GM19463 (cell line): ENCODE measurements around the gene POLE4.

Experiments
- ATAC-seq: cut with Tn5 transposase; IDR thresholded peaks from one replicate; pipeline ENCODE4 v1.9.1; 2021; ENCODE audit warnings: mild to moderate bottlenecking, moderate library complexity; ENCODE audit not compliant: unreplicated experiment

POLE4 gene

DNA sequence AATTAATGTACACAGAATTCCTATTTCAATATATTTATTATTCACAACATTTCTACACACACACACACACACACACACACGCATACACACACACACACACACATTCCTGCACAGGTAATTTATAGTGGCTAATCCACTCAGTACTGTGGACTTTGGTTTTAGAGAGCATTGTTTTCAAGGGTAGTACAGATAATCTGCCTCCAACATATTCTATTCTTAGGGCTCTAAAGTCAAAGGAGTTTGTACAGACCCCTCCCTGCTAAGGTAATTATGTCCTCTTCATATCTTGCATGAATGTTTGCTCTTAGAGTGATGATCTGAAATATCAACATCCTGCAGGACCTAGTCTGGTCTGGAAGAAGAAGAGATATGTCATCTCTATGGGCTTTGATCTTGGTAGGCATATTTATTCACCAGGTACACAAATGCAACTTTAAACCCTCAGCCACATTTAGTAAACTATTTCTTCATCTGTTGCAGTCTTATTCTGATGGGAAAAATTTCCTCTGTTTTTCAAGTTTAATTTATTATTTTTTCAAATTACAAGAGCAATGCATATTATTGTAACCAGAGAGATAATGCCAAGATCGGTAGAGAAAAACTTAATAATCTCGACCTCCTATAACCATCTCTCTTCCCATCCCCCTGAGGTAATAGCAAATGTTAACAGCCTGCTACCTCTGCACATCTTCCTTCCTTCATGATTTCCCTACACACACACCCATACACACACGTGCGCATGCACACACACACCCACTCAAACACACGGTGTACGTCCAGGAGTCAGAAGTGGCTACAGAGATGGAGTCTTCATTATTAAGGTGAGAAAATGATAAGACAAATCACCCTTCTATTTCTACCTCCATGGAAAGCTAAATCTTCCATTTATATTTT is 18.3 kb upstream of the POLE4 start:
- no peak for ATAC-seq

DNA sequence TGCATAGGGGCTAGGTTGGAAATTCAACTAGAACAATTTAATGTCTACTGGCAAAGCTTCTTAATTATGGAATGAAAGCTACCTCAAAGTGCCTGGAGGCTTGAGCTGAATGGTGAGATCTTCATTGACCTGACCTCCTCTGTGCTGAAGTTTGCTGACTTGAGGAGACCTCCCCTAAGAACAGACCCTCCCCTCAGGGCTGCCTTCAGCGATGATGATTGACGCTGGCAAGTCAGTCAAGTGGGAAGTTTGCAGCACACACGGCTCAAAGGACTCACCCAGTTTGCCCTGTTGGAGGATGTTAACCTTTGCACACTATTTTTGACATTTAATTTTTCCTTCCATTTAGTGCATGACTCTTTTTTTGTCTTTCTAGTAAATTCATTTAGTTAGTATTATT is 17.2 kb upstream of the POLE4 start:
- no peak for ATAC-seq

DNA sequence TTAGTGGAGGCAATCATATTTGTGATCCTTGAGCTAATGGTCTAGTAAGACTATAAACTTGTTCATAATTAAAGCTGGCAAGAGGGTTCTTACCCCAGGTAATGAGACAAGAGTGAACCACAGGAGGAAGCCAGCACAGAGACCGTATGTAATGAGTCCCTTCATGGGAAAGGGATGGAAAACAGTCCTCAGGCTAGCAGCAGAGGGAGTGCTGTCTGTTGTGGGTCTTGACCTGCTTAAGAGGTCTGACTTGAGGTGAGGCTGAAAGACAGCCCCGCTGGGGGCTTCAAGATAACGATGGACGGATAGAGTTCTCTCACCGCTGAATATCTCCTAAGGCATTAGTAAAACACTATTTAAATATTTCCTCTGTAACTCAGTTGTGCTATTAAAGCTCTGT is 16.2 kb upstream of the POLE4 start:
- ATAC-seq = no peak

DNA sequence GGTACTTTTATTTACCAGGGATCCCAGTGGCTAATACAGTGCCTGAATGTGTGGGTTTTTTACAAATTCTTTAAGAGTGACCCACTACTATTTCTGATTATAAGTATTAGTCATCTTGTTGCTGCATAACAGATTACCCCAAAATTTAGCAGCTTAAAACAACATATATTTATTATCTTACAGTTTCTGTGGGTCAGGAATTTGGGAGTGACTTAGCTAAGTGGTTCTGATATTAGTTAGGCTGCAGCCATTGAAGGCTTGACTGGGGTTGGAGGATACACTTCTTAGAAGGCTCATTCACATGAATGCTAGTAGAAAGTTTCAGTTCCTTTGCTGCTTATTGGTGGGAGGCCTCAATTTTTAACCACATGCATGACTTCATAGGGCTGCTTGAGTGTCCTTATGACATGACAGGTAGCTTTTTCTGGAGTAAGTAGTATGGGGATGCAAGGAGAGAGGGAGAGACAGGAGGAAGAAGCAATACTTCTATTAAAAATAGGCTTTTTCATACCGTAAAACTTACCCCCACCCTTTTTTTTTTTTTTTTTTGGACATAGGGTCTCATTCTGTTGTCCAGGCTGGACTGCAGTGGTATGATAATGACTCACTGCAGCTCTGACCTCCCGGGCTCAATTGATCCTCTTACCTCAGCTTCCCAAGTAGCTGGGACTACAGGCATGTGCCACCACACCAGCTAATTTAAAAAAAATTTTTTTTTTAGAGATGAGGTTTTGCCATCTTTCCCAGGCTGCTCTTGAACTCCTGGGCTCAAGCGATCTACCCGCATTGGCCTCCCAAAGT is 13.3 kb upstream of the POLE4 start:
- ATAC-seq = peak; percentile 100

DNA sequence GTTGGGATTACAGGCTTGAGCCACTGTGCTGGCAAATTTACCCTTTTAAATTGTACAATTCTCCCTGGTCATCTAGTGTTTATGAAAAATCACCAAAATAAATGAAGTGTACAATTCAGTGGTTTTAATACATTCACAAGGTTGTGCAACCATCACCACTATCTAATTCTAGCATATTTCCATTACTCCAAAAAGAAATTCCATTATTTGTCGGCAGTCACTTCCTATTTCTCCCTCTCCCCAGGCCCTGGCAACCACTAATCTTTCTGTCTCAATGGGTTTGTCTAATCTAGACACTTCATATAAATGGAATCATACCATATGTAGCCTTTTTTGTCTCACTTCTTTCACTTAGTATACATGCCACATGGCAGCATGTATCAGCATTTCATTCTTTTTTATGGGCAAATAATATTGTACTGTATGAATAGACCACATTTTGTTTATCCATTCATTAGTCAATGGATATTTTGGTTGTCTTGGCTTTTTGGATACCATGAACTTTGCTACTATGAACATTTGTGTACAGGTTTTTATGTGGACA is 12.6 kb upstream of the POLE4 start:
- no peak for ATAC-seq

DNA sequence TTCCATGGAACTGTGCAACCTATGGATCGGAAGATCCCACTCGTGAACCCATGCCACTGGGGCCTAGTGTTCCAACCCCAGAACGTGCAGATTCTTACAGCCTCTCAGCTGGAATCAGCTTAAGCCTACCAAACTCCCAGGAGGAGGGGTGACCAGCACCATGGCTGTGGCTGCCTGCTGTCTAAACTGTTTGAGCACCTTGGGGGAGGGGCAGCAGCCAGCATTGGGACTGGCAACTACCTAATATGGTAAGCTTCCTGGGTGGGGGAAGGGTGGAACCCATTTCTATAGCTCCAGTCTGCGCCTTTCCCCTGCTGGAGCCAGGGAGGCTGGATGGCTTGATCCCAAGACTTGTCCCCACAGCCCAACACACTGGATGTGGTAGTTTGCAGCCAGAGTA is 10.7 kb upstream of the POLE4 start:
- ATAC-seq = no peak

DNA sequence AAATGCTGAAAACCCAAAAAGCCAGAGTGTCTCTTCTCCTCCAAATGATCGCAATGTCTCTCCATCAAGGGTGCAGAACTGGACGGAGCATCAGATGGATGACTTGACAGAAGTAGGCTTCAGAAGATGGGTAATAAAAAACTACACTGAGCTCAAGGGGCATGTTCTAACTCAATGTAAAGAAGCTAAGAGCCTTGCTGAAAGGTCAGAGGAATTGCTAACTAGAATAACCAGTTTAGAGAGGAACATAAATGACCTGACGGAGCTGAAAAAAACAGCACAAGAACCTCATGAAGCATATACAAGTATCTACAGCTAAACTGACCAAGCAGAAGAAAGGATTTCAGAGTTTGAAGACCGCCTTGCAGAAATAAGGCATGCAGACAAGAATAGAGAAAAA is 9.7 kb upstream of the POLE4 start:
- ATAC-seq = no peak

DNA sequence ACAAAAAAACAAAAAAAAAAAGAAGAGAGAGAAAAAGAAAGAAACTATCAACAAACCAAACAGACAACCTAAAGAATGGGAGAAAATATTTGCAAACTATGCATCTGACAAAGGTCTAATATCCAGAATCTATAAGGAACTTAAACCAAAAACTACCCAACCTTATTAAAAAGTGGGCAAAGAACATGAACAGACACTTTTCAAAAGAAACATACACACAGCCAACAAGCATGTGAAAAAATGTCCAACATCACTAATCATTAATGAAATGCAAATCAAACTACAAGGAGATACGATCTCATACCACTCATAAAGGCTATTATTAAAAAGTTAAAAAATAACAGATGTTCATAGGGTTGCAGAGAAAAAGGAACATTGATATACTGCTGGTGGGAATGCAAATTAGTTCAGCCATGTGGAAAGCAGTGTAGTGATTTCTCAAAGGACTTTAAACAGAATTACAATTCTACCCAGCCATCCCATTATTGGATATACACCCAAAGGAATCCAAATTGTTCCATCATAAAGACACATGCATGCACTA is 7.2 kb upstream of the POLE4 start:
- no peak for ATAC-seq

DNA sequence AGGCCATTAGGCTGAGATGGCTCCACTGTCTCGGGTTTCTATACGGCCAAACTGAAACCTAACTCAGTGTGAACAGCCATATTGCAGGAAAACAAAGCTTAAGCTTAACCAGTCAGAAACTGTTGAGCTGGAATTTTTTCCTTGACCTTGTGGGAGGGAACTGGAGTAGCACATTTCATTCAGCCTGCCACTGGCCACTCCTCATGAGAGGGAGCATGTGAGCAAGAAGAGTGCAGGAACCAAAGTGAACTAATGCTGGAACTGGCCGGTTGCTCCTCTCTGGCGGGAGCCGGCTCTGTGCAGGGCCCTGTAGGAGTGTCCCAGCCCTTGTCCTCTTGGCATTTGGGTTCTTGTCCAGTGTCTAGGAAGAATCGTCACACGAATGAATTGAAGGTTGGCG is 5.9 kb upstream of the POLE4 start:
- ATAC-seq = no peak

DNA sequence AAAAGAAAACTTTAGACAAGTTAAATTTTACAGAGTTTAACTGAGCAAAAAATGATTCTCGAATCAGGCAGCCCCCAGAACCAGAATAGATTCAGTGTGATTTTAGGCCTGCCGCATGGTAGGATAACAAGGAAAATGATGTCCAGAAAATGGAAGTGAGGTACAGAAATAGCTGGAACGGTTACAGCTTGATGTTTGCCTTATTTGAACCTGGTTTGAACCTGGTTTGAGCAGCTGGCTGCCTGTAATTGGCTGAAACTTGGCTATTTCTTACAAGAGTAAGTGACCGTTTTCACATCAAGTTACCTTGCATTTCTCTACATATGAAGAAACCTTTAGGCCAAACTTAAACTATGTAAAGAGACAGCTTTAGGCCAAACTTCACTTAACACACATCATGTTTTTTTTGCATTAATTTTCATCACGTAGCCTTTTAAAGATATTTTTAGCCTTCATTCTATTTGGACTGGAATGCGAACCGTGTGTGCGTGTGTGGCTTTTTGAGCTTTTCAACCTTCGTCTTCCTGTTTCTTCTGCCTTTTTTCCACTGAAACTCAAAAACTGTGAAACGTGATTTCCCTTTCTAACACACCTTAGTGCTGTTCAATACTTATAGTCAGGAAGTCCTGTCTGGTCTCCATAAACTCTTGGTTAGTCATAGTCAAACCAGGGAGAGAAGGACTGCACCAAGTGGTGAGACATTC is 4.5 kb upstream of the POLE4 start:
- ATAC-seq = no peak

DNA sequence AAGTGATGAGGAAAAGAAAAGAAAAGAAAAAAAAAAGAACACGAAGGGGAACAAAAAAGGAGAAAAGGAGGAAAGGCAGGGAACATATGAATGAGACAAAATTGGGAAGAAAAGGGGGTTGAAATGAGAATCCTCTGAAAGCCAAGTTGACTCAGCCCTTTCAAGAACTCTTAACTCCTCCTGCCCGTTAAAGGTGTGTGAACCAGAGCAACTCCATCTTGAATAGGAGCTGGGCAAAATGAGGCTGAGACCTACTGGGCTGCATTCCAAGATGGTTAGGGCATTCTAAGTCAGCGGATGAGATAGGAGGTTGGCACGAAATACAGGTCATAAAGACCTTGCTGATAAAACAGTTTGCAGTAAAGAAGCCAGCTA is 4.0 kb upstream of the POLE4 start:
- no peak for ATAC-seq

DNA sequence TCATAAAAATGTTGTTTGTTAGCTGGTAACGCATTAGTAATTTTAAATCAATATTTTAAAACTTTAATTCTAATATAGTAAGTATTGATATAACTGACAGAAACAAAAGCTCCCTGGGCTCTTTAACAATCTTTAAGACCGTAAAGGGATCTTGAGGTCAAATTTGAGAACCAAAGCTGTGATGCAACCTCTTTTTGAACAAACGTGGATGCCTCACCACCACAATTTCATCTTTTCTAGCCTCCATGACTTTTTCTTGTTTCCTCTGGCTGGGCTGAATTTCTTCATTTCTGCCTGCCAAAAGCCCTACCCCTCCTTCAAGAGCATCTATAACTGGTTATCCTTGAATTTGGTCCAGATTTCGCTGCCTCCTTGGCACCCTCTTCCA is 563 bp upstream of the POLE4 start:
- ATAC-seq = no peak

DNA sequence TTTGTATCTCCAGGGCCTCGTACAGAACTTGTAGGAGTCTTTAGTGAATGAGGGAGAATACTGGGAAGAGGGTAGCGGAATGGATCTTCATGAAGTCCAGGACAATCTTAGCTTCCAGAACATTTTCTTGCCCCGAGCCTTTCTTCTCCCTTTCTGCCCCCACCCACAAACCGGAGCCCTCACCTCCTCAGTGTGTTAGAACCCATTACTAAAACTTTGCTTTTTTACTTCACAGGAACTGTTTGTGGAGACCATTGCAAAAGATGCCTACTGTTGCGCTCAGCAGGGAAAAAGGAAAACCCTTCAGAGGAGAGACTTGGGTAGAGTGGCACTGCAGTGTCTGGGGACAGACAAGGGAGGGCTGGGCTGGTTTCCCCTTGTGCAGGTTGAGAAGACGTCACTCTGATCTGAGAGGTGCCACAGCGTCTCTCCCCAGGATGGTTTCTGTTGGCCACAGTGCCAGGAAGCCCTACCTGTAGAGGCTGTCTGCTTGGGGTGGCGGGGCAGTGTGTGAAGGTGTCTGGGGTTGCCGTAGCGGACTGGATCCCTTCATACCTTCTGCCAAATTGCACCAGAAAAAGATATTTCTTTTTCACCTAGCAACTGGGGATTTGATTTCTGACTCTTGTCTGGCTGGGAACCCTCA is 786 bp downstream of the POLE4 start:
- no peak for ATAC-seq

DNA sequence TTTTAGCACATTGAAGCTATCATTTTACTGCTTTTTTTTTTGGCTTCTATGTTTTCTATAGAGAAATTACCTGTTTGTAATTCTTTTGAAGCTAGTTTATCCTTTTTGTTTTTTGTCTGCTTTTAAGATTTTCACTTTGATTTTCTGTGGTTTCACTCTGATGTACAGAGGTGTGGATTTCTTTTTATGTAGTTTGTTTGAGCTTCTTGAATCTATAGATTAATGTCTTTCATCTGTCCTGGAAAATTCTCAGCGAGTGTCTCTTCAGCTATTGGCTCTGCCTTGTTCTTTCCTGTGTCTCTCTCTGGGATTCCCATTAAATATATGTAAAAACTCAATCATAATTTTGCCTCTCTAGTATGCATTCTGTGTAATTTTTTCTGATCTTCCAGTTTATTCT is 8.4 kb downstream of the POLE4 start:
- no peak for ATAC-seq

DNA sequence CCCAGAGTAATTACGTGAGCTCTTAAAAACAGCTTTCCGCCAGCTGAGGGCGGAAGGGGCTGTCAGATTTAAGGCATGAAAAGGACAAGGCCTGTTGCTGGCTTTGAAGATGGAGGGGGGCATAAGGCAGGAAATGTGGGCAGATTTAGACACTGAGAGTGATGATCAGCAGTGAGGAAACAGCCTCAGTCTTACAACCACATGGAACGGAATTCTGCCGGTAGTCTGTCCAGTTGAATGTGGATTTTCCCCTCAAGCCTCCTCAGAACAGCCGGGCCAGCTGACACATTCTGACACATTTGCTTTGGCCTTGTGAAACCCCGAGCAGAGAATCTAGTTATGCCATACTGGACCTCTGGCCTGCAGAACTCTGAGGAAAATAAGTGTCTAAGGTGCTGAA is 16.6 kb downstream of the POLE4 start:
- ATAC-seq = no peak

DNA sequence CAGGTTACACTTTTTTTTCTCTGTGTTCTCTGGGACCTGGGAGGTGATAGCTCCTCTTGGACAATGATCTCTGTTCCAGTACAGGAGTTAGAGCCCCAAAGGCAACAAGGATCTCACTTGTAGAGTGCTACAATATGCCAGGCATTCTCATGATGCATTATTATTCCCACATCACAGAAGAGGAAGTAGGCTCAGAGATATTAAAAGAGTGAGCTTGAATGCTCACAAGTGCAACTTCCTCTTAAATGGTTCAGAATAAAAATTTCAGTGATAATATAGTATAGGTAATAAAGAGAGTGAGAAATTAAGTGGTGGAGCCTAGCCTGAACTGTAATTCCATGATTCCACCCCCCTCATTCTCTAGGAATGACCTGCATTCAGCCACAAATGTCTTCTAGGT is 21.4 kb downstream of the POLE4 start:
- ATAC-seq = no peak

DNA sequence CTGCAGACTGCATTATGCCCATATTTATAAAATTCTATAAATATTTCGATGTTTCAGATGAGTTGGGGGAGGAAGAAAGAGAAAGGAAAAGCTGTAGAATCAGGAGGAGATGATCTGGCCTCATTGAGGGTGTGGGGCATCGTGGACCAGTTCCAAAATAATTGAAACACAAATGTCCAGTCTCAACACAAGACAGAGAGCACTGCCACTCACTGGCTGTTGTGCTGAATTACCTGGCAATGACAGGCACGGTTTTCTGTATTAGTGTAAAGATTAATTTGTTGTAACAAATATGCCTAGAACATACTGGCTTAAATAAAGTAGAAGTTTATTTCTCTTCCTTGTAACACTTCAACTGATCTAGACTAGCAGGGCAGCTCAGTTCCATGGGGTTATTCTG is 24.1 kb downstream of the POLE4 start:
- no peak for ATAC-seq

DNA sequence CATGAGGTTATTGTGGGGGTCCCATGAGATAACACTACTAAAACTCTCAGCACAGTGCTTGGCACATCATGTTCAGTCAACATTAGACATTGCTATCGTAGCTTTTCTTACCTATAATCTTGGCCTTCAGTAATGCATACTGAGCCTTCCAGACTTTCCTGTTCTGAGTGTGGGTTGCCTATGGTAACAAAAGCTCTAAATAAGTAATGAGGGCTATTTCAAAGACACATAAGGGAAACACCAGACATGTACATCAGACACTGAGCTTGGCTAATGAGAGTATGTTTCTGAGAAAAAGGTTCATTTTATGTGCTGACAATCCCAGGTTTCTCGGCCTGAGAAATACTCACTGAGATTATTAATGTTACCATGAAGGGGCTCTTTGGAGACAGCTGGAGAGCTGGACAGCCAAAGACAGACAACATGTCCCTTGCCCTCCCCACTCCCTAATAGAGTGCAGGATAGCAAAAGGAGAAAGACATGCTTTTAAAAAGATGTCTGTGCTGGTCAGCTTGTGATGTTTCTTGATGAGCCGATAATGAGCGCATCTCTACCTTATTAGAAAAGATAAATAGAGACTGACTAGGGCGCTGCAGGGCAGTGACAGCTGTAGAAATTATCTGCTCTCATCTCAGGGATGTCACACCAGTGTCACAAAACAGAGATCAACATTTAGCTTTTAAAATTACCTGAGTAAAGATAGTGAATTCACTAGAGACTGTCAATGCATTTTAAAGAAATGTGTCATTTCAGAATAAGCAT is 25.4 kb downstream of the POLE4 start:
- ATAC-seq = no peak

DNA sequence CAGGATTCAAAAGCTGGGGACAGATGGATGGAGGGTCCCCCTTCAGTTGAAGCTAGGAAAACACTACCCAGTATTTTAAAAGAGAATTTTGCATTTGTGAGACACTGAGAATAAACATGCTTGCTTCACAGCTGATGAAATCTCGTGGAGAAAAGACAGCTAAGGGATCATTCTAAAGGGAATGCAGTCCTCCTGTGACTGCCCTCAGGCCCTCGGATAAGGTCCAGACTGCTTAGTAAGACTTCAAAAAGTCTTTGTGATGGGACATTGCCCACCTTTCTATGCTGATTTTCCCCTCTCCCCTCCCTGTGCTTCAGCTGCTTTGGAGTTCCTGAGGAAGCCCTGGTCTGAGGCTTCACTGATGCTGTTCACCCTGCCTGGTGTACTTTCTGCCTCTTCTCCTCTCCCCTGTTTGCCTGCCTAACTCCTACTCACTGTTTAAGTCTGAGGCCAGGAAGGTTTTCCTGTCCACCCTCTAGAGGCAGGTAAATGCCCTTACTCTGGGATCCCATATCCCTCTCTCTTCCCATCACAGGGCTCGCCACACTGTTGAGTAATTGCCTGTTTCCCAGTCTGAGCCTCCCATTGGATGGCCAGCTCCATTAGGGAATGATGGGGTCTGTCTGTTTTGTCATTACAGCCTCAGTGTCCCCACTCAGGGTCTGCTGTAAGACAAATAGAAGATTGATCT is 26.6 kb downstream of the POLE4 start:
- no peak for ATAC-seq
